ENCODE measurements around the gene THSD4.

Gene THSD4

GRCh38 chr15:71807125-71807629 lies 691.9 kb downstream of the THSD4 start:
- no peak for DNase-seq

GRCh38 chr15:71807691-71808091 lies 692.4 kb downstream of the THSD4 start:
- DNase-seq, result no peak

DNA sequence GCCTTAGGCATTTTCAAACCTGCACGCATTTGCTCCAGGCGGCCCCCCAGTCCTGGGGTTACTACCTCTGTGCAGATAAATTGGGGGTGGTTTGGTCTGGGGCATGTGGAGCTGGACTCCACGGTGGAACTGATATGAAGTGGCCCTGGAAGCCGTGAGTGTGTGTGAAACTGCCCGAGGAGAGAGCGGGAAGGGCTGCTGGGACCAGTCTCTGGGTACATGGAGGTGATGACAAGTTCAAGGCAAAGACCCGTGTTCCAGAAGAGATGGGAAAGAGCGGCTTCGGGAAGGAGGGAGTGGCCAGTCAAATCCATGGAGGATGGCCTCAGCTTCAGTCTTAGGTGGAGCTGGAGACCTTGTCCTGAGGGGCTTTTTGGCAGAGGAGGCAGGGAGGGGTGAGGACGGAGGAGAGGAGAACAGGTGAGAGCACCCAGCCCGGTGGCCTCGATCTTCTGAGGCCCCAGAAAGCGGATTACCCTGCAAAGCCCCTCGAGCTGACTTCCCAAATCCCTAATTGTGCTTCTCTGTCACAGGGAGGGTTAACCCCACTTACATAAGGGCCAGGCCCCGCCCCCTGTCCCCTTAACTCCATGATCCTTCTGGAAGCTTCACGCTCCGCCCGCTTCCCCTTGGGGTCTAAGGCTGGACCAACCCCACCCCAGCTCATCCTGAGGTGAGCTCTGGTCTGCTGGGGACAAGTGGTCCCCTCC lies 693.2 kb downstream of the THSD4 start:
- no peak for DNase-seq

DNA sequence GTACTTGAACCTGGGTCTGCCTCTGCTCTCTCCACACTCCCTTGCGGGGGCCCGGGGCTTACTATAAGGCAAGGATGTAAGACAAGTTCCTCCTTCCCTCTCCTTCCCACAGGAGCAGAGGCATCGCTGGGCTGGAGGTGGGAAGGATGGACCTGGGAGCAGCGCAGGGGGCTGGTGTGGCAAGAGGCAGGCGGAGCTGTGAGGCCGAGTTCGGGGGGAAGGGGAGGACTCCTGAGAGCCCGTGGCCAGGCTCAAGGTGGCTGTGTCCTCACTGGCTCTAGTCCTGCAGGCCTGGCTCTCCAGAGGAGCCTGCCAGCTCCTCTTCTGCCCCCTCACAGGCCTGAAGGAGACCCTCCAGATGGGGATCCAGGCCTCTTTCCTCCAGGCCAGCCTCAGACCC lies 694.1 kb downstream of the THSD4 start:
- DNase-seq, result no peak

- no peak for DNase-seq
These were observed 695.2 kb downstream of the THSD4 start, which contains the start of gene NR2E3 for GRCh38 chr15:71810256-71811035. NR2E3 (plus strand) TSS chr15:71810554; CDS start chr15:71810744, 190 bp downstream.

DNA sequence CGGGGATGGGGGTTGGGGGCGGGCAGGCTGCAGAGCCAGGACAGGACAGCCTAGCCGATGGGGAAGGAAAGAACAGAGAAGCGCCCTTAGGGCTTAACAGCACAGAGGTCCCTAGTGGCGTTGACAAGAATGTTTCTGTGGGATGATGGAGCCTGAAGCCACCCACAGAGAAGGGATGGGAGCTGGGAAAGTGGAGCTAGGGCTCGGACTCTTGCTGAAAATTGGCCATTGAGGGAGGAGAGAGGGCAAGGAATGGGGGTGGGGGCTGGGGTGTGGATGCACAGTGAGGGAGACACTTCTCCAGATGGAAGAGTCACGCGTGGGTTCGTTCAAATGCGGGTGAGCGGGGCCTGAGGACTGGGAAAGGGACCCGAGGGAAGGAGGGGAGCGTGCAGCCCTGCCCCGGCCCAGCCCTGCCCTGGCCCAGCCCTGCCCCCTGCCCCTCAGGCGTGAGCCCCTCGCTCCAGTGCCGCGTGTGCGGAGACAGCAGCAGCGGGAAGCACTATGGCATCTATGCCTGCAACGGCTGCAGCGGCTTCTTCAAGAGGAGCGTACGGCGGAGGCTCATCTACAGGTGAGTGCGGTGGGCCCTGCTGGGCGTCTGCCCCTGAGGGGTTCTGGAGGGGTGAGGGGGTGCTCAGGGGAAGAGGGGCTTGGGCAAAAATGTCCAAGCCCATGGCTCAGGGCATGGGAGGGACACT lies 695.9 kb downstream of the THSD4 start:
- DNase-seq, result no peak

DNA sequence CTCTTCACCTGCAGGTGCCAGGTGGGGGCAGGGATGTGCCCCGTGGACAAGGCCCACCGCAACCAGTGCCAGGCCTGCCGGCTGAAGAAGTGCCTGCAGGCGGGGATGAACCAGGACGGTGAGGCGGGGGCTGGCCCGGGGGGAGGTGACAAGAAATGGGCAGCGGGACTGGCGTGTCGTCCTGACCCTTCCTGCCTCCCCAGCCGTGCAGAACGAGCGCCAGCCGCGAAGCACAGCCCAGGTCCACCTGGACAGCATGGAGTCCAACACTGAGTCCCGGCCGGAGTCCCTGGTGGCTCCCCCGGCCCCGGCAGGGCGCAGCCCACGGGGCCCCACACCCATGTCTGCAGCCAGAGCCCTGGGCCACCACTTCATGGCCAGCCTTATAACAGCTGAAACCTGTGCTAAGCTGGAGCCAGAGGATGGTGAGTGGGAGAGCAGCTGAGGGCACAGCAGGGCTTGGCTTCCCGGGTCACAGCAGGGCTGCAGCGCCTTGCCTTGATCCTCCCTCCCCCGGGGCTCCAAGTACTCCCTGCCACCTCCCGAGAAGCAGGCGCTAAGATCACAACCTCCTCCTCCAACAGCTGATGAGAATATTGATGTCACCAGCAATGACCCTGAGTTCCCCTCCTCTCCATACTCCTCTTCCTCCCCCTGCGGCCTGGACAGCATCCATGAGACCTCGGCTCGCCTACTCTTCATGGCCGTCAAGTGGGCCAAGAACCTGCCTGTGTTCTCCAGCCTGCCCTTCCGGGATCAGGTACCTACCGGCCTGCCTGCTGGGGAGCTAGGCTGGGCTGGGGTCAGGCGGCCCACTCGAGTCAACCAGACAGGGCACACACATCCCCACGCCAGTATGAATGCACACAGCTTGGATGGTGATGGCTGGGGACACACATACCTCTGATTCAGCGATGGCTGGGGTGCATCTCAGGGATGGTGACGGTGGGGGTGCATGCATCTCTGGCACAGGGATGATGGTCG lies 696.8 kb downstream of the THSD4 start:
- no peak for DNase-seq

DNA sequence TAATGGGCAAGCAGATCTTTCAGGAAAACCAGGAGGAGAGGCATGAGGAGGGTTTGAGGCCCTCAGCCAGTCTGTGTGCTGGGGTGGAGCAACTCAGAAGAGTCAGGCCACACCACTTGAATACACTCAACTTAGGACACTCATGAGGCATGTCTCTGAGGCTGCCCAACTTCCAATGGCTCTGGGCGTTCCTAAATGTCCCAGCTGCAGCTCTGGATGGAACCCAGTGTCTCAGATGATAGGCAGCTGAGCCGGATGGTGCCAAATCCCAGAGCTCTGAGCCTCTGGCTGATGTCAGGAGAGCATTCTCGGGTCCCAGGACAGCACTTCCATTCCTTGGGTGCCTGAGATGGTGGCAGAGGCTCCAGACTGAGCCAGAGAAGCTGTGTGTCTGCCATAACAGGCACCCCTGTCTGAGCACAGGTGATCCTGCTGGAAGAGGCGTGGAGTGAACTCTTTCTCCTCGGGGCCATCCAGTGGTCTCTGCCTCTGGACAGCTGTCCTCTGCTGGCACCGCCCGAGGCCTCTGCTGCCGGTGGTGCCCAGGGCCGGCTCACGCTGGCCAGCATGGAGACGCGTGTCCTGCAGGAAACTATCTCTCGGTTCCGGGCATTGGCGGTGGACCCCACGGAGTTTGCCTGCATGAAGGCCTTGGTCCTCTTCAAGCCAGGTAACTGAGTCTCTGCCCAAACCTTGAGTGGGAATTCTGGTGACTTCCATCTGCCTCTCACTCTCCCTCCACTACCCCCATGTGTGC lies 697.9 kb downstream of the THSD4 start:
- no peak for DNase-seq

- no peak for DNase-seq
These were observed 698.6 kb downstream of the THSD4 start for GRCh38 chr15:71813723-71814470.

DNA sequence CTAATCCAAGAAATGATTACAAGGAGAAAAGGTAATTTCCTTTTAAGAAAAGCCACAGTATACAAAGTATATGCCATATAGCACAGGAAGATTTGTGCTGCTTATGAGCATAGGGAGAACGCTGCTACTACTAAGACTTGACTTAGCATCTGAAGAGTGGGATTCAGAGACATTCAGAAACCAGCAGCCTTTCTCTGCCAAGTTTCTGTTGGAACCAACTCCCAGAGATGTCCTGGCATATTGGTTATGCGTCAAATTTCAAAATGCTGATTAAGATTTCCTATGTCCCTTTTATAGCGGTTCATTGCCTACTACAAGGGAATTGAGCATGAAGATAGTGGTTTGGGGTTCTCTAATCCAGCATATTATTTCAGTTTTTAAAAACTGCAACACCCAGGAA lies 700.0 kb downstream of the THSD4 start:
- no peak for DNase-seq

GRCh38 chr15:71817351-71817750 lies 702.1 kb downstream of the THSD4 start:
- no peak for DNase-seq

GRCh38 chr15:71820127-71820526 lies 704.9 kb downstream of the THSD4 start:
- DNase-seq, result no peak

- DNase-seq, result no peak
These were observed 706.4 kb downstream of the THSD4 start for GRCh38 chr15:71821547-71822129.

DNA sequence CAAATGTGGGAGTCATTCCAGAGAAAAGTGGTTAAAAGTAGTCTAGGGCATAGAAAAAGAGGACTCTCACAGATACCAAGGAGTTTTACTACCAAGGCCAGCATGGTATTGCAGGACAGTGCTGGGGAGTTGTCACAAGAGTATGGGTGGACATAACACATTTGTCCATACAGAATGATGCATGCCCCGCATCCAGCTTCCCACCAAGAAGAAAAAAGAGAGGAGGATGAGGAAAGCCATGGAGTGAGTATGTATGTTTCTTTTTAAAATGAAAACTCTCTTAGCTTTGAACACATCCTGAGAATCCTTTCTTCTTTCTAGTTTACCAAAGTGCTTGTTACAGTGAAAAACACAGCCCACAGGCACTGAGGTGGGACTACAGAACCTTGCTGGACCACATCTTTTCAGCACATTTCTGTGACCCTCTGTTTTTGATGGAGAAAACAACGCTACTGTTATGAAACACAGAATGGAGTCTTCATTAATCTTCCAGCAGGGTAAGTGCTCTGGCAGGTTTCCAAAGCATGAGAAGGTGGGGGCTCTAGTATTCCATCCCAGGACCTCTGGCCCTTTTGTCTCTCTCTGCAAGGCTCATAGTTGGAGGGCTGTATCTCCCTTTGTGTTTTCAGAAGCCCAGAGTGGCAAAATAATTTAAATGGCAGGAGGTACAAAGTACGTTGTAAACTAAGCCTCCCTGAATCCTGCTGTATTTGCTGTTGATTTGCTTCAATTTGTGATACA lies 707.8 kb downstream of the THSD4 start:
- no peak for DNase-seq

DNA sequence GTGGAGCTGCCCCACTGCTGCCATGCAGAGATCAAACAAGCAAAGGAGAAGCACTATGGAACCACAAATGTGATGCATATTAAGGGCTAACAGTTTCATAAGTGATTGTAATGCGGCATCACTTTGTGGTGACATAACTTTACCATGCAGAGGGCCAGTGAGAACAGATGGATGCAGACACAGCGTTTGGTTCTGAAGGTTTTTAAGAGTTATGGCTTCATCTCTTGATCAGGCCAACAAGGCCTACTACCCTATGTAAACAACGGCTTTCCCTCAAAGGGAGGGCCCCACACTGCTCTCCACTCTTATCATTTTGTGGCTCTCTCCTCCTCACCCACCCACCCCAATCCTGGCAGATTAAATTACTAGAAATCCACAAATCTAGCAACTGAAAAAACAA lies 708.5 kb downstream of the THSD4 start:
- no peak for DNase-seq

DNA sequence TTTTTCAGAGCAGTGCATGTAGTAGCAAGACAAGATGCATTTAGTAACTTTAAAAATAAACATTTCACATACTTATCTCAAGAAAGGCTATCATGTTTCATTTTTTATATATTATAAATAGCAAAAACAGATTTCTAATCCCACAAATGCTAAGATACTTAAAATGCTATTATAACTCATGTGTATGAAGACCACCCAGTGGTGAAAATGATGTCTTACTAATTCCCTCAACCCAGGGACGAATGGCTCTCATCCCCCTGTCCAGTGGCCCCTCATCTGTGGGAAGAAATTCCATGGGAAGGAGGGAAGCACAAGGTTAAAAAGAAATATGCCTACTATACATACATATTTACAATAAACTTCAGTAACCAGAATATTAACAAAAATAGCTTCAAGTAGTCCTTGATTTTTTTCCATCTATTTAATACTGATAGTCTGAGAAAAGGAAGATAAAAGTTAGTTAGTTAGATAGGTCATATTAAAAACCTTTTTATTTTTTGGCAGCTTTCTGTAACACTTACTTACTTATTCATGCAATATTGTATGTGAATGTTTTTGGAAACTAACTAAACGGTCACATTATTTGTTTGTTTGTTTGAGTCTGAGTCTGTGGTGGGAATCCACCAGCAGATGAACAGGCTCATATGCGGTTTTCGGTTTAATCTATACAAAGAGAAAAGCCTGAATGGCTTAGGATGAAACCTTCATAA lies 709.9 kb downstream of the THSD4 start:
- DNase-seq, result no peak

DNA sequence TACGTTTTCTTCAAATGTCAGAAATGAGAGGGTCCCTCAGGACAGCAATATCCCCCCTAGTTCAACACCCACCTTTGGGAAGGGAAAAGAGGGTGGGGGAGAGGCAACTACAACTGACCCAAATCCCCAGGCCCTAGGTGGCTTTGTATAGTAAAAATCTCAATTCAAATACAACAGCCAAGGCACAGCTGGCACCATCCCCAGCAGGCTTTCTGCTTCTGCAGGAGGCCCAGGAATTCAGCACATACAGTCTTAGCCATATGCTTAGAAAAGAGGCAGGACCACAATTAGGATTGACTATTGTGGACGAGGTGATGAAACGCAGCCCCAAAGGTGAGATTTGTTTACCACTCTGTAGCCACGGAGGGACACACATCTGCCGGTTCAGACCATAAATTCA lies 710.9 kb downstream of the THSD4 start:
- no peak for DNase-seq

DNA sequence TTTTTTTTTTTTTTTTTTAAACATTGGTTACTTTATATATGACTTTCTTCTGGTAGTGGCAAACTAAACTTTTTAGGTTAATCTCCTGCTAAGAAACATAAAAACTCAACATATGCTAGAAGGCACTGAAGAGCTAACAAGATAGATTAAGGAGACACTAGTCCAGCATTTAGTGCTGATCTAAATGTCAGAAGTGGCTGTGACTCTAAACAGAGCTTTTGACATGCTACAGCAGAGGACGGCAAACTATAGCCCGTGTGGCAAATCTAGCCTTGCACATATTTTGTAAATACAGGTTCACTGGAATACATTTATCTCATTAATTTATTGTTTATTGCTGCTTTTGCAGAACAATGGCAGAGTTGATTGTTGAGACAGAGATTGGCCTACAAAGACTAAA lies 715.7 kb downstream of the THSD4 start:
- no peak for DNase-seq

Data from activated naive CD4-positive, alpha-beta T cell treated with Interleukin-2 at 50 U/mL for 16 hours (primary cell).